ENCODE measurements around the gene TBC1D16. TPM values are rescaled to one million over a fixed set of nuclear protein-coding genes. Genes with fewer than 3 reads are reported as not detected.

The TBC1D16 gene
- total RNA-seq, 1 experiment from 2014 or later, result 85.8 TPM

- Histone ChIP-seq H3K4me2 (ENCODE audit: insufficient read depth, insufficient read length, low read length) (no peak overlapping the region), H3K4ac (ENCODE audit: low read depth, low read length) (no peak overlapping the region), H2BK120ac (ENCODE audit: low read depth, low read length, poor library complexity, severe bottlenecking) (no peak overlapping the region), H3K23me2 (ENCODE audit: insufficient read length, low read depth, low read length, poor library complexity, severe bottlenecking) (peaks cover 4% of the 10 kb centered on the region), H2BK20ac (ENCODE audit: low read depth, low read length, poor library complexity, severe bottlenecking) (no peak overlapping the region), H3K9ac (ENCODE audit: extremely low read depth, insufficient read length, low read length) (no peak overlapping the region), H3K4me1 (ENCODE audit: insufficient read depth, low read length) (no peaks in the 10 kb centered on the region), H3K14ac (ENCODE audit: insufficient read depth, low read length) (no peak overlapping the region), H3K27ac (ENCODE audit: insufficient read length, low read depth, low read length) (no peak overlapping the region), H3K79me1 (ENCODE audit: insufficient read depth, low read depth, low read length, poor library complexity, severe bottlenecking) (no peaks in the 10 kb centered on the region), H2BK5ac (ENCODE audit: insufficient read length, low read length) (no peak overlapping the region), H2BK12ac (ENCODE audit: insufficient read length, low read depth, low read length) (no peak overlapping the region), H3K23ac (ENCODE audit: insufficient read length, low read depth, low read length) (no peak overlapping the region), H4K91ac (ENCODE audit: insufficient read length, low read depth, low read length) (no peak overlapping the region), H2BK15ac (ENCODE audit: low read depth, low read length) (no peak overlapping the region), H3T11ph (ENCODE audit: low read length) (no peak overlapping the region), H3K79me2 (ENCODE audit: insufficient read depth, low read length) (no peaks in the 10 kb centered on the region), H4K8ac (replicated peaks; ENCODE audit: insufficient read length, low read depth, low read length) (no peak overlapping the region), H2AK5ac (ENCODE audit: insufficient read length, low read length) (no peak overlapping the region), H3K56ac (ENCODE audit: insufficient read length, low read depth, low read length) (no peak overlapping the region), H4K5ac (ENCODE audit: insufficient read length, low read depth, low read length) (no peak overlapping the region), H3K27me3 (ENCODE audit: insufficient read depth, low read length) (no peaks in the 10 kb centered on the region), H2AFZ (ENCODE audit: low read length) (no peak overlapping the region), H3K9me3 (ENCODE audit: control insufficient read depth, low read depth, low read length) (no peaks in the 10 kb centered on the region), H3K18ac (ENCODE audit: insufficient read length, low read depth, low read length) (no peak overlapping the region), H4K20me1 (ENCODE audit: control insufficient read depth, insufficient read depth, insufficient read length) (no peaks in the 10 kb centered on the region)
- H3K27me3 Mint-ChIP-seq (ENCODE audit: low read depth), result no peaks in the 10 kb centered on the region
- H3K36me3 Mint-ChIP-seq (ENCODE audit: insufficient read depth in 1 of 3, low read depth in 3 of 3), result peaks cover 22 to 34% (median 31%) of the 10 kb centered on the region in 3 experiments
- H3K9me3 Mint-ChIP-seq, result no peaks in the 10 kb centered on the region
- no peak for DNase-seq
- no CpG with 5 or more reads among the region's 29 CpGs for WGBS (ENCODE audit: extremely low coverage, insufficient read length, low lambda C conversion rate)
- H3K27ac Mint-ChIP-seq, result no peak overlapping the region
- H3K4me1 Mint-ChIP-seq, result peaks cover 9 to 13% of the 10 kb centered on the region in 2 experiments
- TF ChIP-seq, protein P1, sequence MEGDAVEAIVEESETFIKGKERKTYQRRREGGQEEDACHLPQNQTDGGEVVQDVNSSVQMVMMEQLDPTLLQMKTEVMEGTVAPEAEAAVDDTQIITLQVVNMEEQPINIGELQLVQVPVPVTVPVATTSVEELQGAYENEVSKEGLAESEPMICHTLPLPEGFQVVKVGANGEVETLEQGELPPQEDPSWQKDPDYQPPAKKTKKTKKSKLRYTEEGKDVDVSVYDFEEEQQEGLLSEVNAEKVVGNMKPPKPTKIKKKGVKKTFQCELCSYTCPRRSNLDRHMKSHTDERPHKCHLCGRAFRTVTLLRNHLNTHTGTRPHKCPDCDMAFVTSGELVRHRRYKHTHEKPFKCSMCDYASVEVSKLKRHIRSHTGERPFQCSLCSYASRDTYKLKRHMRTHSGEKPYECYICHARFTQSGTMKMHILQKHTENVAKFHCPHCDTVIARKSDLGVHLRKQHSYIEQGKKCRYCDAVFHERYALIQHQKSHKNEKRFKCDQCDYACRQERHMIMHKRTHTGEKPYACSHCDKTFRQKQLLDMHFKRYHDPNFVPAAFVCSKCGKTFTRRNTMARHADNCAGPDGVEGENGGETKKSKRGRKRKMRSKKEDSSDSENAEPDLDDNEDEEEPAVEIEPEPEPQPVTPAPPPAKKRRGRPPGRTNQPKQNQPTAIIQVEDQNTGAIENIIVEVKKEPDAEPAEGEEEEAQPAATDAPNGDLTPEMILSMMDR (conservative IDR thresholded peaks at IDR 0.05), result no peak
- no peak overlapping the region for H3K4me3 Mint-ChIP-seq
These were observed 34.5 kb downstream of the TBC1D16 start for GRCh38 chr17:80000981-80001775.
